Activated naive CD8-positive, alpha-beta T cell treated with anti-CD3 and anti-CD28 coated beads for 36 hours (primary cell): ENCODE data around the gene CEP41. TPM values are rescaled to one million over a fixed set of nuclear protein-coding genes. Genes with fewer than 3 reads are reported as not detected.

Experiments
- DNase-seq: peaks from one replicate; pipeline ENCODE4 v3.0.0; 2021
- H3K27ac Mint-ChIP-seq: one replicate; pipeline ENCODE4 v1.8.0; 2022; ENCODE audit warnings: mild to moderate bottlenecking, moderate library complexity, mixed read lengths
- H3K27me3 Mint-ChIP-seq: one replicate; pipeline ENCODE4 v1.8.0; 2022; ENCODE audit warnings: mild to moderate bottlenecking, mixed read lengths
- H3K36me3 Mint-ChIP-seq: one replicate; pipeline ENCODE4 v1.8.0; 2021; ENCODE audit warnings: mild to moderate bottlenecking, mixed read lengths
- H3K4me1 Mint-ChIP-seq: one replicate; pipeline ENCODE4 v1.8.0; 2021; ENCODE audit warnings: mixed read lengths
- H3K4me3 Mint-ChIP-seq: one replicate; pipeline ENCODE4 v1.8.0; 2022; ENCODE audit warnings: mild to moderate bottlenecking, moderate library complexity, mixed read lengths
- H3K9me3 Mint-ChIP-seq: one replicate; pipeline ENCODE4 v1.8.0; 2022; ENCODE audit warnings: mixed read lengths
- total RNA-seq, 2 experiments: library from RNA; stranded (reverse); gene quantifications; one replicate each; pipeline ENCODE4 v1.2.3, GENCODE V29; 2021

CEP41 gene
- total RNA-seq, 2 experiments from 2014 or later = 22.3 to 26.5 TPM

- peaks cover 2% of the 10 kb centered on the region for H3K9me3 Mint-ChIP-seq
- peak; percentile 63 for DNase-seq
- peak overlapping the region; percentile 75 for H3K4me3 Mint-ChIP-seq
- peaks cover 6% of the 10 kb centered on the region for H3K36me3 Mint-ChIP-seq
- peak overlapping the region; percentile 91 for H3K27ac Mint-ChIP-seq
- peaks cover 46% of the 10 kb centered on the region for H3K4me1 Mint-ChIP-seq
- no peaks in the 10 kb centered on the region for H3K27me3 Mint-ChIP-seq
These were observed 75.0 kb downstream of the CEP41 start for GRCh38 chr7:130365511-130366441.

- Mint-ChIP-seq H3K9me3 (peaks cover 8% of the 10 kb centered on the region), H3K4me1 (peaks cover 46% of the 10 kb centered on the region), H3K27ac (no peak overlapping the region), H3K27me3 (no peaks in the 10 kb centered on the region), H3K36me3 (peaks cover 6% of the 10 kb centered on the region), H3K4me3 (peak overlapping the region; percentile 19)
- DNase-seq = no peak
These were observed 75.7 kb downstream of the CEP41 start for GRCh38 chr7:130365088-130365487.

DNA sequence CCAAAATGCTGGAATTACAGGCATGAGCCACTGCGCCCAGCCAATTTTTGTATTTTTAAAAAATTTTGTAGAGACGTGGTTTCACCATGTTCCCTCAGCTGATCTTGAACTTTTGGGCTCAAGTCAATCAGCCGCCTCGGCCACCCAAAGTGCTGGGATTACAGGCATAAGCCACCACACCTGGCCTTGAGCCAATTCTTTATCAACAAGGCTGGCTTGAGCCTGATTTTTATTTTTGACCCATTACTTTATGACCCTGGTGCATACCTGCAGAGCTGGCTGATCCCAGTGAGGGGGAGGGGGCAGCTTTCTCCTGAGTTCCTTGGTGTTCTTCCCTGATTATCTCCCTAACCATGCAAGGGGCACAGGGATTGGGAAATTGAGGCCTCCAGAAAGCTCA is 76.4 kb downstream of the CEP41 start:
- DNase-seq = no peak
- no peak overlapping the region for H3K4me3 Mint-ChIP-seq
- H3K27me3 Mint-ChIP-seq = no peaks in the 10 kb centered on the region
- peaks cover 12% of the 10 kb centered on the region for H3K9me3 Mint-ChIP-seq
- no peak overlapping the region for H3K27ac Mint-ChIP-seq
- peaks cover 40% of the 10 kb centered on the region for H3K4me1 Mint-ChIP-seq
- peaks cover 6% of the 10 kb centered on the region for H3K36me3 Mint-ChIP-seq

GRCh38 chr7:130363026-130363847 is 77.6 kb downstream of the CEP41 start:
- peak; percentile 43 for DNase-seq
- H3K4me3 Mint-ChIP-seq = no peak overlapping the region
- H3K4me1 Mint-ChIP-seq = peaks cover 28% of the 10 kb centered on the region
- no peak overlapping the region for H3K27ac Mint-ChIP-seq
- peaks cover 12% of the 10 kb centered on the region for H3K9me3 Mint-ChIP-seq
- H3K36me3 Mint-ChIP-seq = peaks cover 6% of the 10 kb centered on the region
- no peaks in the 10 kb centered on the region for H3K27me3 Mint-ChIP-seq

- Mint-ChIP-seq H3K36me3 (peaks cover 5% of the 10 kb centered on the region), H3K4me1 (peaks cover 22% of the 10 kb centered on the region), H3K4me3 (no peak overlapping the region)
These were observed 78.5 kb downstream of the CEP41 start for GRCh38 chr7:130362251-130362816.

DNA sequence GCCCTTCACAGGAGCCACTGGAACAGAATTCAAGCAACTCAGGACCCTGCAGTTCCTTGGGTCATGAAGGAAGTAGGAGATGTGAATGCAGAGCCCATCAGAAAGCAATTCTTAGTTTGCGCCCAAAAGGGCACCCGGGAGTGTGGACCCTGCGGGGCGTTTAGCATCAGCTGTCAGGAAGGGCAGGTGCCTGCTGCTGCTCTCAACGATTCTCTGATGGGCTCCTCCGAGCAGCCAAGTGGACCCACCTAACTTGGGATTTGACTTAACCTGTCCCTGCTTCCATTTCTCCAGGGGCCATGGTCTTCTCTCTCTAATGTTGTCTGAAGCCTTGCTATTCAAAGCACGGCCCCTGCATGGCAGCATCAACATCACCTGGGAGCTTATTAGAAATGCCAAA is 79.1 kb downstream of the CEP41 start:
- peaks cover 10% of the 10 kb centered on the region for H3K9me3 Mint-ChIP-seq
- H3K4me1 Mint-ChIP-seq = peaks cover 21% of the 10 kb centered on the region
- no peak overlapping the region for H3K27ac Mint-ChIP-seq
- H3K36me3 Mint-ChIP-seq = no peaks in the 10 kb centered on the region
- no peaks in the 10 kb centered on the region for H3K27me3 Mint-ChIP-seq
- no peak for DNase-seq
- H3K4me3 Mint-ChIP-seq = no peak overlapping the region

More at GRCh38 chr7:130362251-130362816, 78.5 kb downstream of the CEP41 start:
- Mint-ChIP-seq H3K27ac (no peak overlapping the region), H3K9me3 (peaks cover 12% of the 10 kb centered on the region), H3K27me3 (no peaks in the 10 kb centered on the region)
- no peak for DNase-seq

DNA sequence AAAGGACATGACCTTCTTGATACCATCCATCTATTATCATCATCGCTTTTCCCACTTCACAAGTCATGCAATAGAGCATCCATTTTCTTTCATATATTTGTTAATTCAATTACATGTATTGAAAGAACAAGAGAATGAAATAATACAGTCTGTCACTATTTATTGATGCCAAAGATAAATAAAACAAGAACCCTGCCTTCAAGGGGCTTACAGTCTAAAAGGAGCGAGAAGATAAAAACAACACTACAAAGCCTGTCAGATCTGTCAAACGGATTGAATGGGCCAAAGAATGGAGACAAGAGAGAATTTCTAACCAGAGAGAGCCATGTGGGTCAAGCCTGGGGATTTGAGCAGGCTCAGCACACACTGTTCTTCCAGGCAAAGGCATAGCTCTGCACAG is 80.3 kb downstream of the CEP41 start:
- H3K4me3 Mint-ChIP-seq = no peak overlapping the region
- H3K27me3 Mint-ChIP-seq = no peaks in the 10 kb centered on the region
- H3K4me1 Mint-ChIP-seq = peaks cover 14% of the 10 kb centered on the region
- H3K27ac Mint-ChIP-seq = no peak overlapping the region
- H3K36me3 Mint-ChIP-seq = no peaks in the 10 kb centered on the region
- DNase-seq = no peak
- H3K9me3 Mint-ChIP-seq = peaks cover 10% of the 10 kb centered on the region

DNA sequence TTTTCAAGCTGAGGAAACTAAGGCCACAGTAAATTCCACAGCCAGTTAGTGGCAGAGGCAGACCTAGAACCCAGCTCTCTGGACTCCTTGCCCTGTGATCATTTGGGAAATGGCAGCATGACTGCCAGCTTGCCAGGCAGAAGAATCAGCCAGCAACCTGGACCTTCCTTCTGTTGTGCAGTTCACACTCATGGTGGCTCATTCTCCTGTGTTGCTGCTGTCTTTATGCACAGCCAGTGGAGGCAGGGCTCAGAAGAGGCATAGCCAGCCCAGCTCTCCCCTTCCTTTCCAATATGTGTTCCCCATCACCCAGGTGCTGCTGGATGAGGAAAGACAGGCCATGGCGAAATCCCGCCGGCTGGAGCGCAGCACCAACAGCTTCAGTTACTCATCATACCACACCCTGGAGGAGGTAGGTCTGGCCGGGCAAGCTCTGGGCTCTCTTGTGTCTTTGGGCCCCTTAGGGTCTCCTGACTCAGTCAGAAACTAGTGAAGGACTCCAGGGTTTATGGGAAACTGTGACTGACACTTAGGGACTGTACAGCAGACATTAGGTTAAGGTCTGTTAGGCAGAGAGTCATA is 81.4 kb downstream of the CEP41 start:
- Mint-ChIP-seq H3K4me1 (peaks cover 5% of the 10 kb centered on the region), H3K36me3 (no peaks in the 10 kb centered on the region), H3K9me3 (peaks cover 10% of the 10 kb centered on the region), H3K4me3 (no peak overlapping the region), H3K27me3 (no peaks in the 10 kb centered on the region), H3K27ac (no peak overlapping the region)
- no peak for DNase-seq

- Mint-ChIP-seq H3K4me1 (peaks cover 7% of the 10 kb centered on the region), H3K36me3 (peaks cover 2% of the 10 kb centered on the region), H3K27me3 (no peaks in the 10 kb centered on the region), H3K9me3 (peaks cover 10% of the 10 kb centered on the region), H3K27ac (no peak overlapping the region), H3K4me3 (no peak overlapping the region)
- DNase-seq = no peak
These were observed 82.3 kb downstream of the CEP41 start for GRCh38 chr7:130358471-130358870.

GRCh38 chr7:130356876-130357611 is 83.8 kb downstream of the CEP41 start:
- H3K4me1 Mint-ChIP-seq = peaks cover 14% of the 10 kb centered on the region
- H3K27ac Mint-ChIP-seq = no peak overlapping the region
- H3K27me3 Mint-ChIP-seq = no peaks in the 10 kb centered on the region
- H3K4me3 Mint-ChIP-seq = no peak overlapping the region
- H3K36me3 Mint-ChIP-seq = peaks cover 2% of the 10 kb centered on the region
- peaks cover 10% of the 10 kb centered on the region for H3K9me3 Mint-ChIP-seq
- no peak for DNase-seq

- no peaks in the 10 kb centered on the region for H3K27me3 Mint-ChIP-seq
- peaks cover 10% of the 10 kb centered on the region for H3K9me3 Mint-ChIP-seq
- H3K4me3 Mint-ChIP-seq = no peak overlapping the region
- DNase-seq = no peak
- peaks cover 21% of the 10 kb centered on the region for H3K4me1 Mint-ChIP-seq
- H3K27ac Mint-ChIP-seq = no peak overlapping the region
- H3K36me3 Mint-ChIP-seq = peaks cover 2% of the 10 kb centered on the region
These were observed 84.5 kb downstream of the CEP41 start for GRCh38 chr7:130356121-130356875.

GRCh38 chr7:130353196-130353595 is 87.6 kb downstream of the CEP41 start:
- H3K4me3 Mint-ChIP-seq = no peak overlapping the region
- peaks cover 2% of the 10 kb centered on the region for H3K36me3 Mint-ChIP-seq
- H3K27me3 Mint-ChIP-seq = no peaks in the 10 kb centered on the region
- H3K9me3 Mint-ChIP-seq = no peaks in the 10 kb centered on the region
- peaks cover 37% of the 10 kb centered on the region for H3K4me1 Mint-ChIP-seq
- DNase-seq = no peak
- H3K27ac Mint-ChIP-seq = no peak overlapping the region

DNA sequence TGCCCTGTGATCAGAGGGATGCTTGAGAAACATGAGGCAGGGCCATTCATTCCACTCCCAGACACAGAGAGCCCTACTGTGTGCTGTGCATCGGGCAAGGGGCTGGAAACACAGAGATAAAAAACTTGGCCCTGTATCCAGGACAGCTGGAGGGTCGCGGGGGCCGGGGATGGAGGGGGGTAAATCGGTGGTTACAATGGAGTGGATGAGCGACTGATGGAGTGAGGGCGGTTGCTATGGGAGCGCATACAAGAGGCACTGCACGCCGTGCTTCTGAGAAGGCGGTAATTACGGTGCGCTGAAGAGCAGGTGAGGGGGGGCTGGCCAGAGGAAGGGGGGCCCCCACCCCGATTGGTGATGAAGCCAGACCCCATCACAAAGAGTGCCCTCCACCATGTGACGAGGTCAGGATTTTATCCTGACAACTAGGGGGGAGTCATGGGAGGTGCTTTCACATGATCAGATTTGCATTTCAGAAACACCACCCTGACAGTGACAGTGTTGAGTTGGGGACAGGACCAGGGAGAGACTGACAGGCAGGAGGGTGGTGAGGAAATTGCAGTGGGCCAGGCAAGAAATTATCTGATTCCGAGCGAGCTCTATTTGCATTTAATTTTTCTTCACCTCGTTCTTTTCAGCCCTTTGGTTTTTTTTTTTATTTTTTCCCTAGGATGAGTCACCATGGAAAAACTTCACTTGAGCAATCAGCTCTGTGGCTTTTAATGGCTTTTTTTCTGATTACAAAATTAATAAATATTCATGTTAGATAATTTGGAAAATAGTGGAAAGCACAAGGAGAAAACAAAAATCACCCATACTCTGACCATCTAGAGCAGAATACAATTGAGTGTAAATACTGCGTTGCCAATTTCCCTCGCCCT is 88.4 kb downstream of the CEP41 start:
- Mint-ChIP-seq H3K4me3 (no peak overlapping the region), H3K36me3 (peaks cover 2% of the 10 kb centered on the region), H3K9me3 (no peaks in the 10 kb centered on the region), H3K27me3 (no peaks in the 10 kb centered on the region), H3K27ac (no peak overlapping the region), H3K4me1 (peaks cover 37% of the 10 kb centered on the region)
- no peak for DNase-seq
